GM15510 (cell line): ENCODE results near the gene NFE2.

ENCODE experiments used
- POLR2A ChIP-seq: IDR thresholded peaks from 3 replicates; pipeline ENCODE4 v1.6.1; 2011; ENCODE audit warnings: borderline replicate concordance; ENCODE audit not compliant: insufficient read length; ENCODE audit errors: extremely low read depth

The NFE2 gene

DNA sequence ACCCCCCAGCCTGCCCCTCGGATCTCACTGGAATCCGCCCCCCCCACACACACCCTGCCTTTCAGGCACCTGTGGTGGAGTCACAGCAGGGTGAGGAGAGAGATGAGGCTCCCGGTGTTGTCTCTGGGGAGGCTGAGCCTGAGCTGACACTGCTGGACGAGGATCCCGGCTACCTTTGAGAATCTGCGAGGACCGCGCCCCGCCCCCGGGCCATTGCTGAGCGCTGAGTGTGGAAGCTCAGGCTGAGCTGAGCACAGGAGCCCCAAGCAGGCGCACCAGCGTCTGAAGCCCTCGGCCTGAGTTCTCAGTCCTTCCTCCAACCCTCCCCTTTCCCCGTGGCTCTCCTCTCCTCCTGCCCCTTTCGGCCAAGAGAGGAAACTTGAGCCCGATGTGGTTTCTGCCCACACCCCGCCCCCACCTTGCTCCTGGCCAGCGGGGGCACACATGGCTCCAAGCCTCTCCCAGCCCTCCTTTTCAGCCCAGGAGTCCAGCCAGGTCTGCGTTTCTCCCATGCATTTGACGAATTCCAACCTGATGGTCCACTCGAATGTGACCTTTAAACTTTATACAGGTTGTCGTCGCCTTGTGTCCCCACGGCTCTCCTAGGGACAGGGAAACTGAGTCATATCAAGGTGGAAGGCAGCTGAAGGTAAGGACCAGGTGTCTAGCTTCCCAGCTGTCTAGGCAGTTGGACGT, at the start of gene NFE2:
NFE2 (minus strand) TSS at position 284 of the 696 bp plus-strand sequence. CDS start 5,767 bp downstream, outside the sequence.
- TF ChIP-seq POLR2A = no peak

DNA sequence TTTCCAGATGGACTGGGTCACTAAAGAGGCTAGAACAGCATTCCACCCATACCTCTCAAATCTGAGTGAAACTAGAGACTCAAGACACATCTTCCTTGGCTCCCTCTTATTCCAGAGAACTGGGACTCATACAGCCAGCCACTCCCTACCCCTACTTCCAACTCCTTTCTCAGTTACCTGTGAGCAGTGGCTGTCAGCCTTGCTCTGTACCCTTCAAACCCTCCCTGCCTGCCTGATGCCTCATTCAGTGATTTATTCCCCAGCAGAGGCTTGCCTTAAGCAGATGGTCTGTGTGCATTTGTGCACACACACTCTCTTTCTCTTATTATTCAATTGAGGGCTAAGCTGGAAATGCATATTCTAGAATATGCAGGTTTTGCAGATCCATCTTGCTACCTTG, 48.9 kb upstream of the NFE2 start:
- TF ChIP-seq POLR2A = no peak

DNA sequence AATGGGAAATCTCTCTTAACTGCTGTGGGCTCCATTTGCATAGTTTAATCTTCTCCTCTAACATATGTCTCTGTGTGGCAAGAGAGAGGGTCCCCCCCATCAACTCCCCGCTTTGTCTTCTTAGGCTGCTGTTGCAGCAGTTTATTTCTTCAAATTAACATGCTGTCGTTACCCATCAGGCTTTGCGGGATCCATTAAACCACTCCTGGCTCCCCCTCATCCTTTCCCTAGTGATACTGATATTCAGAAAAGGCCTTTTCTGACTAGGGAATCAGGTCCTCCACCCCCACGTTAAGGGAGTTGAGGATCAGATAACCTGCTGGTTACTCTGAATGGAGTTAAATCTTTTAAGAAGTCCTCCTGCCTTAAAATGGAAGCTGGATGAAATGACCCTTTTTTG, 48.2 kb upstream of the NFE2 start:
- no peak for TF ChIP-seq POLR2A

DNA sequence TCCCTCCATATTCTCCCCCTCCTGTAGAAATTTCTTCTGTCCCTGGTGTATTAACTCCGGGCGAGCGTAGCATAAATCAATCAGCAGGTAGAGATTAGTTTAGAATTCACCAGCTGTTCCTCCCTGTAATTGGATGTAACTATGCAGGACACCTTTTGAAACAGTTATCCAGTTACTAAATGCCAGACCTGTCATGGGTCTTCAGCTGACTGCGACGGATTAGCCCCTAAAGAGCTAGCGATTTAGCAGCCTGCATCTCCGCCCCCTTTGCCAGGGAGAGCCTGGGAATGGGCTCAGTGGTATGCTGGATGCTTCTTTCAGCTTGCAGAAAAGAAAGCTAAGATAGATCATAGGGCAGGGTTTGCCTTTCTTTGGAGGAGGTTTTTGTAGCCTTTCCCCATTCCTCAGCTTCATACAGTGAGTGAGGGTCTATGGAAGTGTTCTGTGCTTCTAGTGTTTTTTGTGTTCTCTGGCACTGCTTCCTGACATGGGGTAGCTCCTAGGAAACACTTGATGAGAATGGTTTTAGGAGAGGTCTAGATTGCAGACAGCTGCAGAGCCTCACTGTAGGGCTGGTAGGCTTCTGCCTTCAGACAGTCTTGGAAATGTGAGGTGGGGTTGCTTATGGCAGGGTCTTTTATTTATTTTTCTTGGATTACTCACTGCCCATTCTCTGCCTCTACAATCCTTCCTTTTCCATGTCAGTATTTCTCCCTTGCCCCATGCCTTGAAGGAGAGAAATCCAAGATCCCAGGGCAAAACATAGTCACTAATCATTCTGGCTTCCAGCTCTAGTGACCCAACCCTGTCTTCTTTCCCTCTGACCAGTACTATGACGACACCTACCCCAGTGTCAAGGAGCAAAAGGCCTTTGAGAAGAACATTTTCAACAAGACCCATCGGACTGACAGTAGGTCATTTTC, 40.8 kb upstream of the NFE2 start:
- no peak for TF ChIP-seq POLR2A

DNA sequence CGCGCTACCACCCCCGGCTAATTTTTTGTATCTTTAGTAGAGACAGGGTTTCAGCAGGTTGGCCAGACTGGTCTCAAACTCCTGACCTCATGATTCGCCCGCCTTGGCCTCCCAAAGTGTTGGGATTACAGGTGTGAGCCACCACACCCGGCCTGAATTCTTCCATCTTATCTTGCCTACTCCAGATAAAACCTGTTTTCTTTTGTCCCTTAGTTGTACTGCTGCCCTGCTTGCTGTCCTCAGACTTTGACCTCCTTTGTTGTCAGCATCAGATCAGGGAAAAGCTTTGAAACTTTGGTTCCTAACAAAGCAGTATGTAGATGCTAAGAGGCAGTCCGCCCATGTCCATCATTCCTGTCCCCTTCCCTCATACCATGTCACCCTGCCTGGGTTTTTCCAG, 40.0 kb upstream of the NFE2 start:
- TF ChIP-seq POLR2A = no peak

DNA sequence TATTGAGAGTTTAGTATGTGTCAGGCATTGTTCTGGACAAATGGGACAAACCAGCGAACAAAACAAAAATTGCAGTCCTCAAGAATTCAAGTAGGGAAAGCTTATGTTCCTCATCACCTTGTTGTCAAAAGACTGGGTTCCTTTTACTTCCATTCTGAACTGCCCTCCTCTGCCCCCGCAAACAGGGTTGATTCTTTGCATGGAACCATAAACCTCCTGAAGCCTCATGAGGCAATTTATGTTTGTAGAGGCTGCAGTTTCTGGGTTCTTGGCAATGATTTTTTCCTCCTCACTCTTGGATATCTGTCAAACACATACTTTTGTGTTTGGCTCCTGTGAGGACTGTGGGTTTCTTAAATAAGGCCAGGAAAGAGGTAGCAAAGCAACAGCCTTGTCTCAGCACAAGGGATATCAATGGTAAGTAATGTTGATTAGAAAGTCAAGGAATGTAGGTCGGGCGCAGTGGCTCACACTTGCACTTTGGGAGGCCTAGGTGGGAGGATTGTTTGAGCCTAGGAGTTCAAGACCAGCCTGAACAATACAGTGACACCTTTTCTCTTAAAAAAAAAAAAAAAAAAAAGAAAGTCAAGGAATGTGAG, 38.0 kb upstream of the NFE2 start:
- TF ChIP-seq POLR2A = no peak

DNA sequence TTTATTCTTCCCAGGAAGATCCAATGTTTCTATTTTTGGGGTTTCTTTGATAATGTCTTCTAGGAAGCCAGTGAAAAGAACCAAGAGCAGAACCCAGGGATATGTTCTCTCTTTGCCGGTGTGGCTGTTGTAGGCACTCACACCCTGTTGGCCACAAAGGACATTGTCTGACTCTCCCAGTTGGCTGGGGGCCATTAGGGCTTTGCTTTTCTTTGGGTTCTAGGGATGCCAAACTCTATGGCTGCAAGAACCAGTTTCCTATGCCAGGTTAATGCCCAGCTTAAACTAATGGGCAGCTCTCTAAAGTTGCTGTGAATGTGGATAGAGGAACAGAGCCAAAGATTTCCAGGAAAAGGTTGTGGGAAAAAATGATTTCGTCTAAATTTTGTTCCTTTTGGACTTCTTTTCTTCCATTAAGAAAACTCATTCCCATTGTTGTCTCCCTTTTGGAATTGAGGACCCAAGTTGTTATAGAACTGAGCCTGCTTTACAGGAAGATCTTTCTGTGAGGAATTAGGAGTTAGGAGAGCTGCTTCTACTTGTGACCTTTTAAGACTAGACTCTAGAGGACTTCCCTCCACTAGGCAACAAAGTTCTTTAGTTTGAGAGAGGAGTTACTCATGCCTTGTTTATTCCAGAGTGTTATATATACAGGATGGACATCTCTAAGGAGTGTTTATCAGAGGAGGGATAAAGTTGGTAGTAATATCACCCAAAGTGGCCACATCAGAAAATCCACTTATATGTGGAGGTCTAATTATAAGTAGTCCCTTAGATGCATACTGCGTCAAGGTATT, 37.2 kb upstream of the NFE2 start:
- no peak for TF ChIP-seq POLR2A

DNA sequence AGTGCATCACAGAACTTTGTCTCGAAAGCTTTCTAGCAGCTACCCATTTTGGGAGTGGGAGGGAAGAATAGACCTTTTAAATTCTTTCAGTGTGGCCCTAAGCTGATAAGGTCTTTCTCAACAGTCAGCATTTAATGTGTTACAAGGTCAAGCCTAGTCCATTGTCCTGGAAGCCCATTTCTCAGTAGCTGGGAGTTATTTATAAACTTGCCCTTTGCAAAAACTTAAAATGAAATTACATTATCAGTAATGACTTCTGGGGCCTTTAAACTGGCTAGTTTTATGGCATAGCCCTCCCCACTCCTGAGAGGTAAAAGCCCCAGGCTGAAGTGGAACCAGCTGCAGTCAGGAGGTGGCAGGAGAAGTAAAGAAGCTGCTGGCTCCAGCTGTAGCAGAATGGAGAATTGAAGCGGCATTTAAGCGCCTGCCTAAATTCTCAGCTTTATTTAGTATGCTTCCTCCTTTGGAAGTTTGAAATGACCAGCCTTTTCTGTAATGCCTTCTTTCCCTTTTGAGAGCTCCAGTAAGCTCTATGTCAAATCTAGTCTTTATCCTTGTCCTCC, 36.5 kb upstream of the NFE2 start:
- TF ChIP-seq POLR2A = no peak

DNA sequence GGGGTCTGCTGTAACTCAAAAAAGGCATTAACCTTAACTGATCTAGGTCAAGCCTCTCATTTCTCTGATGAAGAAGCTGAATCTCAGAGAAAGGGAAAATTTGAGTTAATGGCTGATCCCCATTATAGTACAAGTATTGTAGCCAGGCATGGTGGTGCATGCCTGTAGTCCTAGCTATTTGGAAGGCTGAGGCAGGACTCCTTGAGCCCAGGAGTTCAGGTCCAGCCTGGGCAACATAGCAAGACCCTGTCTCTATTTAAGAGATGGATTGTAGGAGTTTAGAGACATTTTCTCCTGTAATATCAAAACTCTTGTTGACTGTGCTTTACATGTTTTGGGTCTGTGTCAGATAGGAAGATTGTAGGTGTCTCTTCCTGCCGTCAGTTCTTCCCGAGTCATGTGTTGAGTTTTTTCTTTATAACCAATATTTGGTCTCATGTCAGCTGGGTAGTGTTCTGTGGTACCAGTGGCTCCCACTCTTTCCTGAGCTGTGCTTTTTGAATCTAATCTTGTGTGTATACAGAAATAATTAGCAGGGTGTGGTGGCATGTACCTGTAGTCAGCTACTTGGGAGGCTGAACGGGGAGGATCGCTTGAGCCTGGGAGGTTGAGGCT, 32.7 kb upstream of the NFE2 start:
- TF ChIP-seq POLR2A = no peak

DNA sequence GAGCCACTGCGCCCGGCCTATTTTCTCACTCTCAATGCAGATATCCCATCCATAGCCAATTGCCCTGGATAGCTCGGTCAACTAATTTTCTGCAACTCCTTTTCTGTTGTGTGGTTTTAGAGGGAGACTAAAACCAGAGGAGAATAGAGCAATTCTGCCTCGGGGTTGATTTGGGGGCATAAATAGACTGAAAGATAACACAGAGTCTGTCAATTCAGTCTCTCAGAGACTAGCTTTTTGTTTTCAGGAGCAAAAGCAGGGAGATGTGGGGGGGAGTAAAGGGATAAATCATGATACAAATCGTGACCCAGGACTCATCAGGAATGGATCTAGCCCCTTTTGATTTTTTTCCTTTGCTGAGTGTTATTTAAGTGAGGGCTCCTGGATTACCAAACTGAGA, 30.6 kb upstream of the NFE2 start:
- no peak for TF ChIP-seq POLR2A

DNA sequence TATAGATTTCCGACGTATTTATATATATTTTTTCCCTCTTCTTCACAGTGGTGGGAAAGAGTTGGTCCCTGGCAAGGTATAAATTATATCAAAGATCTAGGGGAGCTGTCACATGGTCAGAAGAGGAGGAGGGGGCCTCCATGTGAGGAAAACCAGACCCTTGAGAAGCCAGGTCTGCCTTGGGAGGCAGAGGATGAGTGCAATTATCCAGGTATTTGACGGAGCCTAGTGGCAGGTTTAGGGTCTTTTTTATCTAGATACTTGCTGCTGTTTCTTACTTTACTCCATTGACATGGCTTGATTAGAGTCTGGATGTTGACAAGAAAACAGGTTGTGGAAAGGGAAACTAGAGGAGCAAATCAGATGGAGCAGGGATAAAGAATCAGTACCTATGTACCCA, 29.6 kb upstream of the NFE2 start:
- no peak for TF ChIP-seq POLR2A

DNA sequence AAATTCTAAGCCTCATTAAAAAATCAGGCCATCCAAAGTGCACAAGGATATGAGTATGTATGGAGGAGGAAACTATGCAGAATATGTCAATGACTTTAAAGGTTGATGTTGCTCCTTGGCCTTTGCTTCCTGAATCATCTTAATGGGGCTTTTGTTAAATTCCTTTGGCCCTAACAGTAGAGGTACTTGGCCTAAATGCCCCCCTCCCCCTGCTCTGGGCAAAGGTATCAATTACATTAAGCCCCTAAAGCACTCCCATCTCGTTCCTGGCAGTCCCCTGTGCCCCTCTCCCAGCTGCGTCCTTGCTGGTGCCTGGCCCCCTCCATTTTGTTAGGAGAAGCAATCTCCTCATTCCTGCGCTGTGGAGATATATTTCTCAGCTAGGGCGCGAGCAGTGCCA, 28.9 kb upstream of the NFE2 start:
- TF ChIP-seq POLR2A = no peak

DNA sequence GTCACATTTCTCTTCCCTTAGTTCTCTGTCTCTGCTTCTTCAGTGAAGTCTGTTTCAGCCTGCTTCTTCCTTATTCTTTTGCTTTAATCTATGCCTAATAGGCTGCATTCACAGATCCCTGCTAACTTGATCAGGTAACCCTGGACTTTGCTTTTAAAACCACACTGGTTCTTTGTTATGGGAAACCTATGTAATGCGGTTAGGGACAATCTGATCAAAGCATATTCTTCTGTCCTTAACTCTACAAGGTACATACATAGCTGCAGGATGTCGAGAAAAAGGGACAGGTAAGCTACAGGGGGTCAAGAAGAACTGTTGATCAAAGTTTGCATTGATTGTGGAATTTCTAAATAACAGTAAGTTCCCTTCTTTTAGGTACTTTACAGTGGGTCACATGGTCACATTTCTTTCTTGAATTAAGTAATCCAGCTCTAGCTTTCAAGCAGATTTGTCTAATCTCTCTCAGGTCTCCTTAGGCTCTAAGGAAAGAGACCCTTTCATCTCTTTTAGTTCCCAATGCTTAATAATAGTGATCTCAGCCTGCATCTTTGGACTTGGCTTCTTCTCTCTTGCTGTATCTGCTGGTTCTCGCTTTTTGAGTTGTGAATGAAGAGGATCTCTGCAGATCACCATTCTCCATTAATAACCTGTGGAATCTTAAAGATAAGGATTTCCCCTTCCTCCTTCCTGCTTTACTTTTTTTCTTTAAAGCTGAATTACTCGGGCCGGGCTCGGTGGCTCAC, 28.0 kb upstream of the NFE2 start:
- TF ChIP-seq POLR2A = no peak
